Hepatocyte (in vitro differentiated cells): Measurements from ENCODE around the gene MYL1. TPM values are rescaled to one million over a fixed set of nuclear protein-coding genes. Genes with fewer than 3 reads are reported as not detected.

Experiments used
- DNase-seq: peaks from one replicate; pipeline ENCODE4 v3.0.0-alpha.2; 2016; ENCODE audit warnings: low spot score
- H2AFZ ChIP-seq: fragments of 200-600 bp; sonication (generic); 2 replicates; pipeline ENCODE4 v1.6.0; 2016; ENCODE audit warnings: antibody characterized with exemption, mild to moderate bottlenecking
- H3K27ac ChIP-seq: fragments of 200-600 bp; sonication (generic); 2 replicates; pipeline ENCODE4 v1.5.1; 2016; ENCODE audit warnings: mild to moderate bottlenecking
- H3K27me3 ChIP-seq: fragments of 200-600 bp; sonication (generic); 2 replicates; pipeline ENCODE4 v1.6.1; 2016
- H3K36me3 ChIP-seq: fragments of 200-600 bp; sonication (generic); replicated peaks from 2 replicates; pipeline ENCODE4 v1.5.1; 2016; ENCODE audit warnings: low read depth; ENCODE audit not compliant: insufficient read depth
- H3K4me1 ChIP-seq: fragments of 200-600 bp; sonication (generic); 2 replicates; pipeline ENCODE4 v1.5.1; 2016; ENCODE audit warnings: mild to moderate bottlenecking, moderate library complexity; ENCODE audit not compliant: insufficient read depth
- H3K4me2 ChIP-seq: fragments of 200-600 bp; sonication (generic); 2 replicates; pipeline ENCODE4 v1.6.0; 2016
- H3K4me3 ChIP-seq: fragments of 200-600 bp; sonication (generic); 2 replicates; pipeline ENCODE4 v1.5.1; 2016; ENCODE audit warnings: mild to moderate bottlenecking
- H3K79me2 ChIP-seq: fragments of 200-600 bp; sonication (generic); 2 replicates; pipeline ENCODE4 v1.6.0; 2017; ENCODE audit warnings: mild to moderate bottlenecking
- H3K9me2 ChIP-seq: fragments of 200-600 bp; sonication (generic); replicated peaks from 2 replicates; pipeline ENCODE4 v1.6.0; 2017; ENCODE audit warnings: mild to moderate bottlenecking; ENCODE audit not compliant: insufficient read depth
- H3K9me3 ChIP-seq: fragments of 200-600 bp; sonication (generic); 2 replicates; pipeline ENCODE4 v1.5.1; 2016; ENCODE audit warnings: low read depth, mild to moderate bottlenecking
- H4K20me1 ChIP-seq: fragments of 200-600 bp; sonication (generic); 2 replicates; pipeline ENCODE4 v1.6.0; 2016; ENCODE audit warnings: mild to moderate bottlenecking; ENCODE audit not compliant: insufficient read depth, poor library complexity, severe bottlenecking
- EZH2 ChIP-seq: fragments of 200-600 bp; sonication (generic); IDR thresholded peaks from 2 replicates; pipeline ENCODE4 v1.6.1; 2016; ENCODE audit warnings: antibody characterized with exemption, mild to moderate bottlenecking, borderline replicate concordance
- EZH2phosphoT487 ChIP-seq: fragments of 200-600 bp; sonication (generic); IDR thresholded peaks from one replicate; pipeline ENCODE4 v1.6.1; 2018; ENCODE audit warnings: antibody characterized with exemption, mild to moderate bottlenecking, low read depth, moderate library complexity; ENCODE audit not compliant: unreplicated experiment, severe bottlenecking
- WGBS: methylation state at CpG from one replicate; pipeline ENCODE4 v1.1.6; 2016; ENCODE audit warnings: low lambda C conversion rate; ENCODE audit errors: missing lambda C conversion rate; 5-methylcytosine and 5-hydroxymethylcytosine counted together
- polyA plus RNA-seq: library from polyadenylated mRNA; unstranded; fragments of >200 nt; fragmentation: Nextera tagmentation; extraction: Ambion mirVana; gene quantifications from 2 replicates; pipeline ENCODE4 v1.2.1, GENCODE V29; 2016
- small RNA-seq: library from RNA; depleted of rRNA; stranded (forward); fragments of <200 nt; gene quantifications from one replicate; pipeline ENCODE3, GENCODE V24; 2014
- total RNA-seq: library from RNA; depleted of rRNA; stranded (reverse); fragments of >200 nt; gene quantifications from 2 replicates; pipeline ENCODE4 v1.2.3, GENCODE V29; 2014
- TF ChIP-seq, protein P1 (sequence below): fragments of 200-600 bp; sonication (generic); IDR thresholded peaks from 2 replicates; pipeline ENCODE4 v1.5.1; 2016; ENCODE audit warnings: antibody characterized with exemption, mild to moderate bottlenecking; ENCODE audit not compliant: poor library complexity

The MYL1 gene
- total and polyA plus RNA-seq, 2 experiments from 2014 or later = not detected

DNA sequence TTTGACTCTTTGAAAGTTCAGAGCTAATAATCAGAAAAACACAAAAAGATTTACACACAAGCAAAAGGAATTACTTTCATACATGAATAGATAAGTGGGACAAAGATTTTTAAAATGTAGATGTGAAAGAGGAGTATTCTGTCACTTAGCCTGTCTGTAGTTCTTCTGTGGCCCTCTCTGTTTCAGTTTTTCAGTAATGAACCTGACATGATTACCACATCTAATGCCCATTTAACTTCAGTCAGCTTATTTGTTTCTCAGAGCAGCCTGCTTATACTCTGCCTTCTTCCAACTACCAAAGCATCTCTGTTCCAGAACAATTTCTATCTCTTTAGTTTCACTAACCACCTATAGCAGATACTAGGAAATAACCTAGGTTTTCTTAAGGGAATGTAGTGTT lies 55.3 kb downstream of the MYL1 start:
- H3K4me2 ChIP-seq = no peak overlapping the region
- no peaks in the 10 kb centered on the region for H3K36me3 ChIP-seq
- H3K9me3 ChIP-seq = no peaks in the 10 kb centered on the region
- H3K4me3 ChIP-seq = no peak overlapping the region
- H3K27ac ChIP-seq = no peak overlapping the region
- DNase-seq = no peak
- H3K27me3 ChIP-seq = no peaks in the 10 kb centered on the region
- no peaks in the 10 kb centered on the region for H3K4me1 ChIP-seq
- TF ChIP-seq EZH2 = no peak
- no peak for TF ChIP-seq EZH2phosphoT487
- TF ChIP-seq, protein P1, sequence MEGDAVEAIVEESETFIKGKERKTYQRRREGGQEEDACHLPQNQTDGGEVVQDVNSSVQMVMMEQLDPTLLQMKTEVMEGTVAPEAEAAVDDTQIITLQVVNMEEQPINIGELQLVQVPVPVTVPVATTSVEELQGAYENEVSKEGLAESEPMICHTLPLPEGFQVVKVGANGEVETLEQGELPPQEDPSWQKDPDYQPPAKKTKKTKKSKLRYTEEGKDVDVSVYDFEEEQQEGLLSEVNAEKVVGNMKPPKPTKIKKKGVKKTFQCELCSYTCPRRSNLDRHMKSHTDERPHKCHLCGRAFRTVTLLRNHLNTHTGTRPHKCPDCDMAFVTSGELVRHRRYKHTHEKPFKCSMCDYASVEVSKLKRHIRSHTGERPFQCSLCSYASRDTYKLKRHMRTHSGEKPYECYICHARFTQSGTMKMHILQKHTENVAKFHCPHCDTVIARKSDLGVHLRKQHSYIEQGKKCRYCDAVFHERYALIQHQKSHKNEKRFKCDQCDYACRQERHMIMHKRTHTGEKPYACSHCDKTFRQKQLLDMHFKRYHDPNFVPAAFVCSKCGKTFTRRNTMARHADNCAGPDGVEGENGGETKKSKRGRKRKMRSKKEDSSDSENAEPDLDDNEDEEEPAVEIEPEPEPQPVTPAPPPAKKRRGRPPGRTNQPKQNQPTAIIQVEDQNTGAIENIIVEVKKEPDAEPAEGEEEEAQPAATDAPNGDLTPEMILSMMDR = no peak
- no peaks in the 10 kb centered on the region for H3K79me2 ChIP-seq
- no peak overlapping the region for H2AFZ ChIP-seq
- no peaks in the 10 kb centered on the region for H4K20me1 ChIP-seq
- H3K9me2 ChIP-seq = no peaks in the 10 kb centered on the region

DNA sequence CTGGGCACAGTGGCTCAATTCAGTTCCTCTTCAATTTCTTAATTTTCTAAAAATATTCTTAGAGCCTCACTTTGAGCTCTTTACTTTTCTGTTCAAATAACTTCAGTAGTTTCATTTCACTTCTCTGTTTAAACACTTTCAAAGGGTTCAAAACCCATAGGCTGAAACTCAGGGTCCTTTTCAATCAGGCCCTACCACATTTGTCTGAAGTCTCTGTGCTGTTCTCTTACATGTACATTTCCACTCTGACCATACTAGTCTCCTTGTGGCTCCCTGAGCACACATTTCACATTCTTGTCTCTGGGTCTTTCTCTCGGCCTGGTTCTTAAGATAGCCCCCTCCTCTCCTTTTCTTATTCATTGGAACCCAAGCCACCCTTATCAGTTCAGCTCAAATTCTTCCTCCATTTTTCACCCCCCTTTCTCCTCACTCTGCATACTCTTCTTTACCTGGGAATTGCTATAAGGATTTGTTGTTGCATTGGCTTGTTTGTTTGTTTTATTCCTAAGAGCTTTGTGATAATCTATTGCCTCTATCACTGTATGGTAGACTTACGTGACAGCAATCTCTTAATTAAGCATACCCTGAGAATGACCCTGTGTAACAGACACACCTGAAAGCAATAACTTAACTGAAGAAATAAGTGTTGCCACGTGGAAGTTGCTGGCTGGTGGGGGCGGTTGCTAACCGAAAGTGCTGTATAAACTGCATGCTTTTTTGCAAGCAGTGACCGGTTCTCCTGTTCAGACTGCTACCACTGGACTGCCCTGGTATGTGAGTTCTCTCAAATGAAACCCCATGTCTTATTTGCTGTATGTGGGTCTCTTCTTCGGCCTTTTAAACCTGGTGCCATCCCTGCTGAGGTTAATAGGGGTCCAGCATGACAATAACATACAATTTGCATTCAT lies 62.0 kb downstream of the MYL1 start:
- 70% methylated on average over 7 of the region's 7 CpGs for WGBS

DNA sequence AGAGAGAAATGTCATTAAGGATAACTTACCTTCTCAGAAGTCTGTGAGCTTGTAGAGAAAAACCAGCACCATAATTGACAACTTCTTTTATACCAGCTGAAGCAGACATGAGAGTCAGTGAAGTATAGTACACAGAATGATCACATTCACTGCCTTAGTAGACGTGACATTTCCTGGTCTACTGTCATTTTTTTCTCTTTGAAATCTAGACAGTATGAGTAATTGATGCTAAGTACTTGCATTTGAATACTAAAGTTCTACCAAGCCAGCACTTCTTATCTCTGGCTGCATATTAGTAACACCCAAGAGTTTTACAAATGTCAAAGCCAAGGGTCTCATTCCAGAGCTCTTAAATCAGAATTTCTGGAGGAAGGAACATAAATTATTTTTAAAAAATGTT lies 64.4 kb downstream of the MYL1 start:
- TF ChIP-seq EZH2phosphoT487 (no peak), EZH2 (no peak)
- TF ChIP-seq, protein P1 = no peak
- WGBS = 58% methylated on average over 1 of the region's 1 CpG
- Histone ChIP-seq H3K9me3 (no peaks in the 10 kb centered on the region), H3K79me2 (no peaks in the 10 kb centered on the region), H3K27me3 (no peaks in the 10 kb centered on the region), H3K4me1 (no peaks in the 10 kb centered on the region), H3K4me3 (no peak overlapping the region), H3K9me2 (no peaks in the 10 kb centered on the region), H3K36me3 (no peaks in the 10 kb centered on the region), H4K20me1 (no peaks in the 10 kb centered on the region), H3K4me2 (no peak overlapping the region), H3K27ac (no peak overlapping the region), H2AFZ (no peak overlapping the region)
- DNase-seq = no peak

More for the DNA sequence above, 62.0 kb downstream of the MYL1 start:
- H2AFZ ChIP-seq = no peak overlapping the region
- H3K27ac ChIP-seq = no peak overlapping the region
- H4K20me1 ChIP-seq = no peaks in the 10 kb centered on the region
- H3K9me3 ChIP-seq = no peaks in the 10 kb centered on the region
- TF ChIP-seq, protein P1 = no peak
- no peaks in the 10 kb centered on the region for H3K79me2 ChIP-seq
- H3K4me1 ChIP-seq = no peaks in the 10 kb centered on the region
- H3K9me2 ChIP-seq = no peaks in the 10 kb centered on the region
- no peaks in the 10 kb centered on the region for H3K27me3 ChIP-seq
- no peak overlapping the region for H3K4me3 ChIP-seq
- H3K4me2 ChIP-seq = no peak overlapping the region
- no peak for DNase-seq
- no peaks in the 10 kb centered on the region for H3K36me3 ChIP-seq

Small RNA genes lying within 50 kb of the gene (small RNA-seq; reads per million reads assigned to genes)
- not detected for gene RF00019

Other genes starting within 250 kb of the MYL1 start
- gene KANSL1L, start 143.8 kb downstream of the MYL1 start, total RNA-seq = 27.1 and 38.6 TPM in 2 replicates
- gene KANSL1L, start 143.8 kb downstream of the MYL1 start, polyA plus RNA-seq = 4.2 and 4.9 TPM in 2 replicates
- 0.52 and 2.1 TPM in 2 replicates for gene ACADL, start 89.7 kb downstream of the MYL1 start, total RNA-seq
- 0.94 and 1.1 TPM in 2 replicates for gene ACADL, start 89.7 kb downstream of the MYL1 start, polyA plus RNA-seq
- 40.2 and 43.7 TPM in 2 replicates for gene LANCL1, start 161.6 kb upstream of the MYL1 start, total RNA-seq
- gene LANCL1, start 161.6 kb upstream of the MYL1 start, polyA plus RNA-seq = 13.5 and 22.7 TPM in 2 replicates
- 587 and 618 TPM in 2 replicates for gene CPS1, start 241.4 kb upstream of the MYL1 start, total RNA-seq
- gene CPS1, start 241.4 kb upstream of the MYL1 start, polyA plus RNA-seq = 145 and 239 TPM in 2 replicates